CD4-positive, alpha-beta T cell (primary cell): Measurements from ENCODE around the gene PACSIN1. TPM values are rescaled to one million over a fixed set of nuclear protein-coding genes. Genes with fewer than 3 reads are reported as not detected.

Source experiments
- ATAC-seq: fragments of 200-7000 bp; cut with Tn5 transposase; one replicate; pipeline ENCODE4 v1.10.0; 2022; ENCODE audit warnings: mild to moderate bottlenecking; ENCODE audit not compliant: poor library complexity
- CTCF ChIA-PET: fragments of 350-600 bp; sonication (Branson Sonifier 250); formaldehyde crosslinking; loops from one replicate; lab custom pipeline; 2021; ENCODE audit warnings: antibody characterized with exemption, inconsistent platforms; lab: Charles Lee
- POLR2A ChIA-PET: fragments of 350-600 bp; sonication (Branson Sonifier 250); formaldehyde crosslinking; loops from one replicate; lab custom pipeline; 2021; ENCODE audit warnings: antibody characterized with exemption, inconsistent platforms; lab: Charles Lee
- DNase-seq, 14 experiments: peaks; one replicate each; pipeline ENCODE4 v3.0.0-alpha.2; 2013 to 2020; ENCODE audit warnings: mixed read lengths in 2 of 14
- H3K27ac ChIP-seq, 2 donors: one replicate each; pipeline versions ENCODE4 v1.5.1 to v1.7.0; 2013; ENCODE audit warnings: low read length in 2 of 2, low read depth in 1 of 2, mild to moderate bottlenecking in 1 of 2
- H3K27me3 ChIP-seq, 2 experiments: 1 replicate in 1 of 2; 2 replicates in 1 of 2; pipeline versions ENCODE4 v1.6.1 to v1.7.0; 2013; ENCODE audit warnings: low read length in 2 of 2, control low read depth in 1 of 2, mild to moderate bottlenecking in 1 of 2, moderate library complexity in 1 of 2; ENCODE audit not compliant: insufficient read depth in 2 of 2, control insufficient read depth in 1 of 2
- H3K36me3 ChIP-seq: one replicate; pipeline ENCODE4 v1.6.1; 2013; ENCODE audit warnings: low read length, control low read depth; ENCODE audit not compliant: insufficient read depth
- H3K4me1 ChIP-seq: one replicate; pipeline ENCODE4 v1.6.1; 2013; ENCODE audit warnings: low read length, control low read depth; ENCODE audit not compliant: insufficient read depth
- H3K4me3 ChIP-seq: one replicate; pipeline ENCODE4 v1.5.1; 2013; ENCODE audit warnings: mild to moderate bottlenecking, low read length, moderate library complexity
- H3K9me3 ChIP-seq, 2 experiments: 1 replicate in 1 of 2; 2 replicates in 1 of 2; pipeline versions ENCODE4 v1.6.1 to v1.7.0; 2013; ENCODE audit warnings: low read length in 2 of 2, mild to moderate bottlenecking in 2 of 2, control low read depth in 1 of 2, moderate library complexity in 1 of 2; ENCODE audit not compliant: control insufficient read depth in 1 of 2, insufficient read depth in 1 of 2
- H3K27ac Mint-ChIP-seq: one replicate; pipeline ENCODE4 v1.8.0; 2020; ENCODE audit warnings: mixed read lengths
- H3K27me3 Mint-ChIP-seq: one replicate; pipeline ENCODE4 v1.8.0; 2021; ENCODE audit warnings: mixed read lengths
- H3K36me3 Mint-ChIP-seq: one replicate; pipeline ENCODE4 v1.8.0; 2021; ENCODE audit warnings: low read depth, mixed read lengths
- H3K4me1 Mint-ChIP-seq: one replicate; pipeline ENCODE4 v1.8.0; 2021; ENCODE audit warnings: low read depth, mixed read lengths
- H3K4me3 Mint-ChIP-seq: one replicate; pipeline ENCODE4 v1.8.0; 2020; ENCODE audit warnings: mild to moderate bottlenecking, mixed read lengths
- H3K9me3 Mint-ChIP-seq: one replicate; pipeline ENCODE4 v1.8.0; 2020; ENCODE audit warnings: mixed read lengths
- intact Hi-C, 2 experiments: fragments of 100-400 bp; cut with DNase I in 1 of 2; cut with micrococcal nuclease in 1 of 2; formaldehyde crosslinking; loops; one replicate each; pipeline versions ENCODE4 v1.15.1 to v1.9.0; 2023 to 2025; cut with DNase I, micrococcal nuclease
- total RNA-seq, 174 experiments: library from RNA in 2 of 174; stranded (reverse) in 2 of 174; gene quantifications; one replicate each; pipeline ENCODE4 v1.2.3 and lab custom pipeline; 2021 to 2026
- TF ChIP-seq, protein P1 (sequence below): fragments of 200-600 bp; IDR thresholded peaks from one replicate; pipeline ENCODE4 v1.8.0; 2022; ENCODE audit warnings: antibody characterized with exemption, mild to moderate bottlenecking

PACSIN1 gene
- total RNA-seq, 2 experiments from 2014 or later: 1.3 to 1.4 TPM

DNA sequence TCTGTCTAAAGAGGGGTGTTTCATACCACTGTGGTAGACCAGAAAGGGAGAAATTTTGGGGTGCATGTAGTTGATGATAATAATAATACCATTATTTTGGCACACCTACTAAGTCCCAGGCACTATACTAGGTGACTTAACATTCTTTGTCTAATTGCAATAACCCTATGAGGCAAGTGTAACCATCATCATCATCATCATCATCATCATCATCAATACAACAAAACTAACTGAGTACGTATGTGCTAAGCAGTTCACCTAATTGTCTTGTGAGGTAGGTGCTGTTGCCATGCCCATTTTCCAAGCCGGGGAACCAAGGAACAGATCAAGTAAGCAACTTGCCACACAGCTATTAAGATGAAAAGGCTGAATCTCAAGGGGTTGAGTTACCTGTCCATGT is 2.6 kb upstream of the PACSIN1 start:
- DNase-seq (no peak), ATAC-seq (no peak)
- no peaks in the 10 kb centered on the region for H3K36me3 ChIP-seq
- TF ChIP-seq, protein P1, sequence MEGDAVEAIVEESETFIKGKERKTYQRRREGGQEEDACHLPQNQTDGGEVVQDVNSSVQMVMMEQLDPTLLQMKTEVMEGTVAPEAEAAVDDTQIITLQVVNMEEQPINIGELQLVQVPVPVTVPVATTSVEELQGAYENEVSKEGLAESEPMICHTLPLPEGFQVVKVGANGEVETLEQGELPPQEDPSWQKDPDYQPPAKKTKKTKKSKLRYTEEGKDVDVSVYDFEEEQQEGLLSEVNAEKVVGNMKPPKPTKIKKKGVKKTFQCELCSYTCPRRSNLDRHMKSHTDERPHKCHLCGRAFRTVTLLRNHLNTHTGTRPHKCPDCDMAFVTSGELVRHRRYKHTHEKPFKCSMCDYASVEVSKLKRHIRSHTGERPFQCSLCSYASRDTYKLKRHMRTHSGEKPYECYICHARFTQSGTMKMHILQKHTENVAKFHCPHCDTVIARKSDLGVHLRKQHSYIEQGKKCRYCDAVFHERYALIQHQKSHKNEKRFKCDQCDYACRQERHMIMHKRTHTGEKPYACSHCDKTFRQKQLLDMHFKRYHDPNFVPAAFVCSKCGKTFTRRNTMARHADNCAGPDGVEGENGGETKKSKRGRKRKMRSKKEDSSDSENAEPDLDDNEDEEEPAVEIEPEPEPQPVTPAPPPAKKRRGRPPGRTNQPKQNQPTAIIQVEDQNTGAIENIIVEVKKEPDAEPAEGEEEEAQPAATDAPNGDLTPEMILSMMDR: no peak
- H3K9me3 ChIP-seq: no peaks in the 10 kb centered on the region
- Mint-ChIP-seq H3K9me3 (no peaks in the 10 kb centered on the region), H3K27me3 (peaks cover 40% of the 10 kb centered on the region), H3K27ac (no peak overlapping the region), H3K4me3 (no peak overlapping the region), H3K36me3 (no peaks in the 10 kb centered on the region), H3K4me1 (peaks cover 6% of the 10 kb centered on the region)
- H3K27me3 ChIP-seq: peaks cover 7 to 20% of the 10 kb centered on the region in 2 experiments
- H3K4me1 ChIP-seq: peaks cover 13% of the 10 kb centered on the region
- POLR2A ChIA-PET: no interaction called here
- CTCF ChIA-PET: no interaction called here
- no peak overlapping the region for H3K4me3 ChIP-seq
- no peak overlapping the region for H3K27ac ChIP-seq
- intact Hi-C loops: loop anchor here in 1 of 2 experiments (10.0 kb wide), 1 partner anchor 742 kb away; no protein-coding TSS in a partner anchor

DNA sequence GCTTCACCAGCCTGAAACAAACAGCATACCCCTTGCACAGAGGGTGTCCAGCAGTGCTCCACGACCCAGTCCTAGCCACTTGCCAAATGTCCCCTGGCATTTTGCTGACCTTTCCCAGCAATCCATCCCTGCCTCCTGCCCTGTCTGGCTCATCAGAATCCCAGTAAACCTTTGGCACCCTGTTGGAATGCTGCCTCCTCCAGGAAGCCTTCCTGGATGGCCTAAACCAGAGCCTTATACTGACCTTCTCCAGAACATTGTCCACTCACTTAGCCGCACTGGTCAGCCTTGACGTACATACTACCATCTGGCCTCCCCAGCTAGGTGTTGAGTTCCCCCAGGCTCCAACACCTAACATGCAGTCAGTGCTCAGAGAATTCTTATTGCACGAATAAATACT is 2.0 kb upstream of the PACSIN1 start:
- no peak overlapping the region for H3K4me3 Mint-ChIP-seq

DNA sequence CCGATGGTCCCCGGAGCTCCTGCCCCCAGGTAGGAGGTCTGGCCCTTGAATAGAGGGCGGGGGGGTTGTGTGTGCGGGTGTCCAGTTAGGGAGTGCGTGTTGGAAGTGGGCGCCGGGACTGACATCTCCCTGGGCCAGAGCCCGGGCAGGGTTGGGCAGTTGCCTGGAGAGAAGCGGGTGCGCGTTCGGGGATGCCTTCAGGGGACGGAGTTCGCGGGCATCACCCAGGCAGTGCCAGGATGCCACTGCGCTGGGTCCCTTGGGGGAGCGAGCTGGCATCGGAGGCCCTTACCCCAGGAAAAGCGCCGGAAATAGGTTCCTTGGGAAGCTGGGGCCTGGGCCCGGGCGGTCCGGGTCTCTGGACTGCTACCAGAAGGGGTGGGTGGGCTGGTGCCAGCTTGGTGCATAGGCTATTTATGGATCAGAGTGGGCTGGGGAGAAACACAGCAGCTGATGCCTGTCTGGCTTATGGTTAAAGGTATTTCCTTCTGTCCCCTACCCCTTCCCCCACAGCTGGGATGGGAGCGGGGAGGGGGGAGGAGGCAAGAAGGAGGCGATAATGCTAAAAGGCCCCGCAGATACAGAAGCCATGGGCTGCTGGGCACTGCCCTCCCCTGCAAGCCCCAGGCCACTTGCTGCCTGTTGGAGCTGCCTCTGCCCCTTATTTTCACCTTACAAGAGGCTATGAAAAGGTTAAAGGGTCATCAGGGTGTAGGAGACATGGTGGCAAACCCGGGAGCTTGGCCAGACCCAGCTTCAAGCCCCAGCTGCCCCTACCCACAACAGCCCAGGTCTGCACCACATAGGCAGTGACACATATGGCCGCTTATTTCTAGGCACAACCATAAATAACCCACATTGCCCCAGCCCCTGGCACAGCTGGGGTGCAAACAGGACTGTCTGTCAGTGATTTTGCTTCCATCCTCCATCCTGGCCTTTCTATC is 638 bp downstream of the PACSIN1 start:
- CTCF ChIA-PET: no interaction called here
- POLR2A ChIA-PET: no interaction called here

More for the DNA sequence above, 2.0 kb upstream of the PACSIN1 start:
- H3K27me3 Mint-ChIP-seq: peaks cover 44% of the 10 kb centered on the region
- CTCF ChIA-PET: no interaction called here
- peaks cover 7 to 20% of the 10 kb centered on the region in 2 experiments for H3K27me3 ChIP-seq
- DNase-seq (no peak), ATAC-seq (no peak)
- no peak overlapping the region for H3K4me3 ChIP-seq
- intact Hi-C loops: loop anchor here in 1 of 2 experiments (10.0 kb wide), 1 partner anchor 741 kb away; no protein-coding TSS in a partner anchor
- TF ChIP-seq, protein P1: no peak
- peaks cover 13% of the 10 kb centered on the region for H3K4me1 ChIP-seq
- H3K4me1 Mint-ChIP-seq: peaks cover 6% of the 10 kb centered on the region
- no peaks in the 10 kb centered on the region for H3K9me3 Mint-ChIP-seq
- POLR2A ChIA-PET: no interaction called here
- H3K36me3 Mint-ChIP-seq: no peaks in the 10 kb centered on the region
- H3K36me3 ChIP-seq: no peaks in the 10 kb centered on the region
- no peak overlapping the region for H3K27ac Mint-ChIP-seq
- no peaks in the 10 kb centered on the region for H3K9me3 ChIP-seq
- no peak overlapping the region for H3K27ac ChIP-seq

More for the DNA sequence above, 638 bp downstream of the PACSIN1 start:
- peaks cover 7 to 20% of the 10 kb centered on the region in 2 experiments for H3K27me3 ChIP-seq
- TF ChIP-seq, protein P1: no peak
- no peak overlapping the region for H3K27ac ChIP-seq
- DNase-seq (no peak), ATAC-seq (no peak)
- H3K4me1 ChIP-seq: peaks cover 13% of the 10 kb centered on the region
- Mint-ChIP-seq H3K4me1 (peaks cover 6% of the 10 kb centered on the region), H3K9me3 (no peaks in the 10 kb centered on the region), H3K4me3 (peak overlapping the region; percentile 7), H3K27ac (no peak overlapping the region), H3K36me3 (no peaks in the 10 kb centered on the region), H3K27me3 (peaks cover 48% of the 10 kb centered on the region)
- no peak overlapping the region for H3K4me3 ChIP-seq
- H3K36me3 ChIP-seq: no peaks in the 10 kb centered on the region
- H3K9me3 ChIP-seq: no peaks in the 10 kb centered on the region
- intact Hi-C loops: loop anchor here in 1 of 2 experiments (10.0 kb wide), 1 partner anchor 738 kb away; no protein-coding TSS in a partner anchor
